ENCODE measurements around the gene ODC1.

Gene ODC1

DNA sequence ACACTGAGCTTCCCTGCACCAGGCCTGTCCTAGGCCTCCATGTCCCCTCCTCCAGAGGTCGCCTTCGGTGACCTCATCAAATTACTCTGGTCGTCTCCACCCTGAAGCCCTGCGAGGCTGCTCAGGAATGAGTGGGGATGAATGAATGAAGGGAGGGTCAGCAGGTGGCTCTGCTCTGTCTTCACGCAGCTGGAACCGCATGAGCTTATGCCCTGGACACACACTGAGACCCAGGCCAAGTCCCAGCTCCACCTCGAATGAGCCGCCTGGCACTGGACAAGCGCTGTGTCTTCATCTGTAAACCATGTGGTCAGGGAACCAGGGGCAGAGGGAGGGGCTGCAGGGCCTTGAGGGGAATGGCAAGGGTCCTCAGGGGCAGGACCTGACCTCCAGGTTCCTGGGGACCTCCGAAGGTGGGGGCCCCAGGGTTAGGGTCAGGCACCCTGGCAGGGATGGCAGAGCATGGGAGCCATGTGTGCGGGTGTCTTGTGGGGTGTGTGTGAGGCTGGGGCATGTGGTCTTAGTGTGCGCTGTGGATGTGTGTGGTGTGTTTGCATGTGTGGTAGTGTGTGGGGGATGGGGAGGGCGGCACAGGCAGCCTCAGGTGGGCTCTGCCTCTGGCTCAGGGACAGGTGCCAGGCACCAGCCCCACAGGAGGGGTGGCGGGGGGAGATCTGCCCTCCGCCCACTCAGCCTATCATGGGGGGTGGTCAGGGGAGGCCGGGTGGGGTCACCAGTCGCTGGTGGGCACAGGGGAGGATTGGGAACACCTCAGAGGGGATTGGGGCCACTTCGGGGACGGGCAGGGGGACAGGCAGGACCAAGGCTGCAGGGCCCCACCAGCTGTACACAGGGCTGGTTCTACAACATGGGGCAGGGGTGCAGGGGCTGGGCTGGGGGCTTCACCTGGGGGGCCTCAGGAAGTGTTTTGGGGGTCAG lies 13.9 kb downstream of the ODC1 start:
- DNase-seq = no peak

DNA sequence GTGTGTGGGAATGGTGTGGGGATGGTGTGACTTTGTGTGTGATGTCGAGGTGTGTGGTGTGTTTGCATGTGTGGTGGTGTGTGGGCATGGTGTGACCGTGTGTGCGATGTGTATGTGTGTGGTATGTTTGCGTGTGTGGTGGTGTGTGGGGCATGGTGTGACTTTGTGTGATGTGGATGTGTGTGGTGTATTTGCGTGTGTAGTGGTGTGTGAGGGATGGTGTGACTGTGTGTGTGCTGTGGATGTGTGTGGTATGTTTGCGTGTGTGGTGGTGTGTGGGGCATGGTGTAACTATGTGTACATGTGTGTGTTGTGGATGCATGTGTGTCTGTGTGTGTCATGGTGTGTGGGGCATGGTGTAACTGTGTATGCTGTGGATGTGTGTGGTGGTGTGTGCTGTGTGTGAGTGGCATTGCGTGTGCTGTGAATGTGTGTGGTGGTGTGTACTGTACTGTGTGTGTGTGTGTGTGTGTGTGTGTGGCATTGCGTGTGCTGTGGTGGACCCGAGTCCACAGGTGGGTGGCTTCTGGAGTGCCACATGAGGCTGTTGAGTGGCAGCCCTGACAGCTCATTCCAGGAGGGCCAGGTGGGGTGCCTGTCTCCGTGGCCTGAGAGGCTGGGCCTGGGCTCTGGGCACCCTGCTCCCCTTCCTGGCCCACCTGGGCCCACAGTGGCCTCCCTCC lies 14.7 kb downstream of the ODC1 start:
- DNase-seq = no peak

DNA sequence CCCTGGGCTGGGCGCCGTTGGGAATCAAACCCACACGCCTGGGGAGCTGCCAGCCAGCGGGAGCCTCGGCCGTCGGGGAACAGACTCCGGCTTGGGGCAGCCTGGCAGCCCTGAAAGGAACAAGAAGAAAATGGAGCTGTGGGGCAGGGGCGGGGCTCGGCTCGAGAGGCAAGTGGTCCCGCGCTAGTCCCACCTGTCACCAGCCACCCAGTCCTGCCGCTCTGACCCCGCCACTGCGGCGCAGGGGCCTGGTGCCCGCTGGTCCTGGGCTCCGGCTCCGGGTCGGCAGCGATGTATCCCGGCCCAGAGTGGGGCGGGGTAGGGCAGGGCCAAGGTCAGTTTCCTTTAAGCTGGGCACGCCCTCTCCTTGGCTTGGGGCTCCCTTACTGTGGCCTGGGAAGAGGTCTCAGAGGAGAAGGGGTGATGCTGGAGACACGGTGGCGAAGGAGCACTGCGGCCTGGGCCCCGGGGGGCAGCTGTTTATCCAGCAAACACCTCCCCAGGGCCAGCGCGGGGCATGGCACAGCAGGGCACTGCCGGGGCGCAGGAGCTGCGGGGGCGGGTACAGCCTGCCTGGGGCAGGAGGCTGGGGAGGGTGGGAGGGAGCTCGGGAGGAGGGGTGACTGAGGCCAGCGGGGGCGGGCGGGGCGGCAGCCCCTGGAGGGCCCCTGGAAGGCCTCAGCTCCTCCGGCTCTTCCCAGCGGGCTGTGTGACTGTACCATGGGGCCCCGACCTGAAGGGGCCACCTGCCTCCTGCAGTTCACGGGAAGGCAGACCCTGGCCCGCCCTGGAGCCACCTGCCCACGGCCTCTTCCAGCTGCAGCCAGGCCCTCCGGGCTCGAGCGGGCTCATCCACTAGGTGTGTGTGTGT lies 15.6 kb downstream of the ODC1 start:
- DNase-seq = no peak

DNA sequence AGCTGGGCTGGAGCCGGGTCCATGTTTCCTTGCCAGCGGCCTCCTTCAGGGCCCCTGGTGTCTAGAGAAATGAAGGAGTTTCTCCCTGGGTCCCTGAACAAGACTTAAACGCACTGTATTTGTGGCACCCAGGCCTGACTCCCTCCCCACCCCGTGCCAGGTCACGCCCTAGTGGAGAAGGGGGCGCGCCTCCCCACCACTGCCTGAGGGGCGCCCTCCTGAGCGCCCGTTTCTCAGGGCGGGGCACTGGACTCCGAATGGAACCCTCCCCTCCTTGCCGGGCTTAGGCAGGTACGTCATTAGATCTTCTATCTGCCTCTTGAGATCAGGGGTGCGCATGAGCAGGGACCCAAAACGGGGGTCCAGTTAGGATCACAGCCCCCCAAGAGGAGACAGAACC lies 16.3 kb downstream of the ODC1 start:
- no peak for DNase-seq

DNA sequence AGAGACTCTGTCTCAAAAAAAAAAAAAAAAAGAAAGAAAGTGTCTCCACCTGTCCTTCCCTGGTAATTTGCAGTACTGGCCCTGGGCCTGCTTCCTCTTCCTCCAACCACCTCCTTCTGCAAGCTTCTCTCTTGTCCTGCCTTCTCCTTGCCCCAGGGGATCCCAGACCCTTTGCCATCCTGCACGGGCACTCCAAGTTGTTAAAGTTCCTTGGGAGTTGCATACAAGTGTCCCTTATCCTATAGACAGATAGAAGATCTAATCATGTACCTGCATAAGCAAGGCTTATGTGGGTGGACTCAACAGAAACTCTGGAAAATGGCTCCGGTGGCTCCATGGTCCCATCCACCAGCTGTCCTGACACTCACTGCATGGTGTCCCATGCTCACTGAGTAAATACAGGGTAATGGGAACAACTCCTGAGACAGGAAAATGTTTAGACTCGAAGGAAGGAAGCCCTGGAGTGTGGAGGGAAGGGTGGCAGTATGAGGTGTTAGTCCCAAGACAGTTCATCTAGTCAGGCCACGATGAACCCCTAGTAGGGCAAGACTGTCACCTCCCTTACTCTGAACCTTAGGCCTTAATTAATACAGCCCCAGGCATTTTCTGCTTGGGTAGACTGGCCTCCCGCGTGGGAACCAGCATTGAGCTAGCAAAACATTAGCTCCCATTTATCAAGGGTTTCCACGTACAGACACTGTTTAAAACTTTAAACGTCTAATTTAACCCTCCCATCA lies 17.1 kb downstream of the ODC1 start:
- no peak for DNase-seq

DNA sequence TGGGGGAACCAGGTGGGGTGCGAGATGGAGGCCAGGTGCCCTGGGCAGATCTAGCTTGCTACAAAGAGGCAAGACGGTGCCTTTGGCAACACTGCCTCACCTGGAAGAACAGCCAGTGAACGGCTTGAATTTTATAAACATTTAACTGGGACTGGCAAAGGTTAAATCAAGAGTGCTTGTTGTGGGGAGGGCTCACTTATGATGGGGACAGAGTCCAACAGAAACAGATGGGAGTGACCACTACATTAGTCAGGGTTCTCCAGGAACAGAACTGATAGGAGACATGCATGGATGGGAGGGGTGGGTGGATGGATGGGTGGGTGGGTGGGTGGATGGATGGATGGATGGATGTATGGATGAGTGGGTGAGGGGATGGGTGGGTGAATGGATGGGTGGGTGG lies 19.2 kb downstream of the ODC1 start:
- no peak for DNase-seq

DNA sequence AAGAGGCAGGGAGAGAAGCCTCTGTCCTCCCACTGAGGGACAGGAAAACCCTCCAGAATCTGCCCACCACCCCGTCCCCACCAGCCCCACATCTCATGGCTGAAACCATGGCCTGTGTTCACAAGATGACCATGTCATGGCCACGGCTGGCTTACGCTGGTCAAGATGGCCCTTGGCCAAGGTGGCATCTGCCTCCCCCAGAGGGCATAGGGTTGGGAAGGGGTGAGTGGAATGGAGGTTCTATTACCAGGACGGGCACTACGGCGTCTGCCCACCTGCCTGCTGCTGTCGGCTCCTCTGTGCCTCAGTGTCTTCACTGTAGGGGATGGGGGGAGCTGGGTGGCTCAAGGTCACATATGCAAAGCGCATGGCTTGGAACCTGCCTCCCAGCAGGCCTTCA lies 19.8 kb downstream of the ODC1 start:
- no peak for DNase-seq

DNA sequence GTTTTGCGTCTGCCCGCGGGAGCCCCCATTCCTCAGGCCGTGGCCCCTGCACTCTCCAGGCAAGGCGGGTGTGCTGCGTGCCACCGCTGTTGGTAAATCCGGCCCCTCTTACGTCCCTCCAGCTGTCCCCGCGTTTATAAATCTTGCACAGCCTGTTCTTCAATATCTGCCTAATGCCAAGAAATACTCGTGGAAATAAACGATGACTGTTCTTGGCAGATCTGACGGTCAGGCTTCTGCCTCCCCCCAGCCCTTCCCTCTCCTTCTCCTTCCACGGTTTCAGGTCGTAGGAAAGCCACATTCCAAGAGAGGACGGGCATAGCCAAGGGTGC lies 20.5 kb downstream of the ODC1 start:
- DNase-seq = no peak

DNA sequence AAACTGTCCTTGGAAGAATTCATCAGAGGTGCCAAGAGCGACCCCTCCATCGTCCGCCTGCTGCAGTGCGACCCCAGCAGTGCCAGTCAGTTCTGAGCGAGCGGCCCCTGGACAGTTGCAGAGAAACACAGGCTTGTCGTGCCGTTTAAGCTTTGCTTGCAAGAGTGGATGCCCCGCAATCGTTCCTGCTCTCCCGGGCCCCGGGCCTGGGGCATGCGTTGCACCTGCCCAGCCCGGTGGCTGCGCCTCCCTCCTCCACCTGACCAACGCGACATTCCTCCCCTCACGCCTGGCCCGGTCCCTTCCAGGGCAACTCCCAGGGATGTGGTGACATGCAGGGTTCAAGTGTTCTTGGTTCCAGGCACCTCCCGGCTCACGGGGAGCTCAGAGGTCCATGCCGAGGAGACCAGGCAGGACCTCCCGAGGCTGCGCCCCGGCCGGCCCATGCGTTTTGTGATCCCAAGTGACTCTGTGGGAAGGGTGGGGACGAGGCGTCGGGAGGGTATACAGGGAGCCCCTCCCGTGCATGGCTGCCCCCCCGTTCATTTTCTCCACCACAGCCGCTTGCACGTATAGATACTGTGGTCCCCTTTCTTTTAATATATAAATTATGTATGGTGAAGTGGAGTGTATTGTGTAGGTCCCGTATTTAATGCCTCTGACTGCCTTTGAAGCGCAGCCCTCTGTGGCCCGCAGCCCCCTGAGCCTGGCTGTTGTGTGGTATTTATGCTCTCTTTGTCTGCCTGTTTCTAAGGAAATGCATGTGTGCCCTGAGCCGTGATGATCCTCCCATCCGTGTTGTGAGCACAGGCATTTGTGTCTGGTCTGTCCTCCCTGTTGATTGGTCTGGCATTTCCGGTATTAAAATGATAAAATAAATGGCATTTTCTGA lies 21.2 kb downstream of the ODC1 start:
- DNase-seq = no peak

DNA sequence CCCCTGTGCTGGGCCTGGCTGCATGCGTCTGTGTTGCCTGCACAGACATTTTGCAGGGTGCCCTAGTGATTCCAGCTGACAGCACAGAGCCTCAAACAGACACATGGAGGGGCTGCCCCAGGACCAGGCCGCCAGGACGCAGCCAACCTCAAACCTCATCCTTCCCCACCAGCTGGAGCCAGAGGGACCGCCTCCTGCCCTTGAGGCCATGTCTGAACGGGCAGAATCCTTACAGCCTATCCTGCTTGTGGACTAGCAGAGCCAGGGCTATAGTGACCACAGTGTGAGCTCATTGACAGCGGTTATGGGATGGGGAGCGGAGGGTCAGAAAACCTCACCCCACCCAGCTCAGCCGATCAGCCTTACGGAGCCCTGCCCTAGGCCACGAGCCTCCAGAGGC lies 22.4 kb downstream of the ODC1 start:
- no peak for DNase-seq

DNA sequence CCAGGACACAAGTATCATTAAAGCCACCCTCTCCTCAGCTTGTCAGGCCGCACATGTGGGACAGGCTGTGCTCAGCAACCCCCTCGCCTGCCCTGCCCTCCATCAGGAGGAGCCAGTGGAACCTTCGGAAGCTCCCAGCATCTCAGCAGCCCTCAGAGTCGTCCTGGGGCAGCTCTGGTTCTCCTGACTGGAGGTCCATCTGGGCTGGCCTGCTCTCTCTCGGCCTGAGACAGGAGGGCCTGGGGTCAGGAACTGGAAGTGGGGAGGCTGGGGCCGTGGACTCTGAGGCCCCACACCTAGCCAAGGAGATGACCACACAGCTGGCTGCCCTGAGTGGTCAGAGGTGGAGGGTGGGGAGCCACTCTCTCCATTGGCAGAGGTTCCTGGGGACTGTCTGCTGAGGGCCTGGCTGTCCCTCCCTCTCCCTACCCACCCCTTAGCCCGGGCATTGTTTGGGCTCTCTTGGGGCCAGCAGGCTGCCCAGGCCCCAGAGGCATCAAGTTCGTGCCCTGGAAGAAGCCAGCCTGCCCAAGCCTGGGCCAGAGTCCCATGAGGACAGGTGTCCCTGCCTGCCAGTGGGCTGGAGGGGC lies 23.1 kb downstream of the ODC1 start:
- no peak for DNase-seq

DNA sequence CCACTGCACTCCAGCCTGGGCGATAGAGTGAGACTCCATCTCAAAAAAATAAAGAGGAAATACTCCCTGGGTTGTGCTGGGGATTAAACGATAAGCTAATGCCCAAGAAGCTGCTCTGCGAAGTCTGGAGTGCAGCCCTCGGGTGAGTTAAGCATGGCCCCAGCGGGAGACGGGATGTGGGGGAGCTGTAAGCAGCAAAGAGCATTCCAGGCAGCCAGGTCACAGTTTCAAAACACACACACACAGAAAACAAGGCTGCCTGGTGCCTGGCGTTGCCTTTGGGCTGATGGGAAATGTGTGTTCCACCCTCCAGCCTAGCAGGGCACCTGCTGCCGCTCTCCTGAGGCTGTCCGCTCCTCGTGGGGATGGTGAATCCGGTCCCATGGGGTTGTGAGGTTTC lies 24.1 kb downstream of the ODC1 start:
- DNase-seq = peak; percentile 96

DNA sequence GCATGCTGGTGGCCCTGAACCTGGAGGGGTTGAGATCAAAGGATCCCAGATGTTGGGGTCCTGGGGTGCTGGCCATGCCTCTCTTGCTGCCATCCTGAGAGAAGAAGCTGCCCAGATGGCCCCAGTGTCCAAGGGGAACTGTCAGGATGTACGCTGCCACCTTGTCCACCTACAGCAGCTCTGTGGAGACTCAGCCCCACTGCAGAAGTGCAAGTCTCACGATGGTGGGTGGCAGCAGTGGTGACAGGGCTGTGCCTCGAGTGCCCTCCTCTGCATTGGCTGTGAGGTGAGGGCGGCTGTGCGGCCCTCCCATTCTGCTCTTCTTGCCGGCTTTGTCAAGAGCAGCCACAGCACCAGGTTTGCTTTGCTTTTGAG lies 24.7 kb downstream of the ODC1 start:
- DNase-seq = no peak

DNA sequence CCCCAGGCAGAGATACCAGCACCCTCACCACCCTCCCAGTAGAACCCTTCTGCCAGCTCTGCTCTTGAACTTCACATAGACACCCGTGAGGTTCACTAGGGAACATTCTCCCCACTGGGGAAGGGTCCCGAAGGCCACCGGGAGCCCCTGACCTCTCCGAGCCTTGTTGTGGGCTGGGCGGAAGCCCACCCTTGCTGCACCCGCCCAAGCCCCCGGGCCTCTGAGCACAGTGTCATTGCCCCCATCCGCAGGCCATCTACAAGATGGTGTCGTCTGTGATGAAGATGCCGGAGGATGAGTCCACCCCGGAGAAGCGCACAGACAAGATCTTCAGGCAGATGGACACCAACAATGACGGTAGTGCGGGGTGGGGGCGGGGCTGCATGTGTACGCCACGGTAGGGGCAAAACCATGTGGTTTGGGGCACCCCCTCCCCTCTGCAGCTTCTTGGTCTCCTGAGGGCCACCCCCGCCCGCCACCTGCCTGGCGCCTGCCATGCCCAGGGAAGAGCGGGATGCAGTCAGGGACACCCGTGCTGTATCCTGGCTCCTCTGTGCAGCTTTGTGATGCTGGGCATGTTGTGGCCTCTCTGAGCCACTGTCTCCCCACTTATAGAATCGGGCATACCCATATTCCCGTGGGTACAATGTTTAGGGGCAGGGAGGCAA lies 25.3 kb downstream of the ODC1 start:
- no peak for DNase-seq

DNA sequence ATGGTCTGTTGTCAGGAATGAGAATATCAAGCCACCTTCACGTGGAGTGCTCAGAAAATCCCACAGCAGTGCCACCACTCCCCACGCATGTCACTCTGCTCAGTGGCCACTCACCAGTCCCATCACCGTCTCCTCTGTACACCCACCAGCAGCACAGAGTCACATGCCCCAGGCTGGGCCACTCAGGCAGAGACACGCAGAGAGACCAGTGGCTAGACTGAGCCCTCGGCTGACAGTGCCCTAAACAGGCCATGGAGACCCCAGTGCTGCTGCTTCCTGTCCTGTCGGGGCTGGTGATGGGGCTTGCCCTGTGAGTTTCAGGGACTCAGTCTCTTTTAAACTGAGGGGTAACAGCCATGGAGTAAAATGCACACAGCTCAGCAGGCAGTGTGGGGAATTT lies 25.9 kb downstream of the ODC1 start:
- no peak for DNase-seq

DNA sequence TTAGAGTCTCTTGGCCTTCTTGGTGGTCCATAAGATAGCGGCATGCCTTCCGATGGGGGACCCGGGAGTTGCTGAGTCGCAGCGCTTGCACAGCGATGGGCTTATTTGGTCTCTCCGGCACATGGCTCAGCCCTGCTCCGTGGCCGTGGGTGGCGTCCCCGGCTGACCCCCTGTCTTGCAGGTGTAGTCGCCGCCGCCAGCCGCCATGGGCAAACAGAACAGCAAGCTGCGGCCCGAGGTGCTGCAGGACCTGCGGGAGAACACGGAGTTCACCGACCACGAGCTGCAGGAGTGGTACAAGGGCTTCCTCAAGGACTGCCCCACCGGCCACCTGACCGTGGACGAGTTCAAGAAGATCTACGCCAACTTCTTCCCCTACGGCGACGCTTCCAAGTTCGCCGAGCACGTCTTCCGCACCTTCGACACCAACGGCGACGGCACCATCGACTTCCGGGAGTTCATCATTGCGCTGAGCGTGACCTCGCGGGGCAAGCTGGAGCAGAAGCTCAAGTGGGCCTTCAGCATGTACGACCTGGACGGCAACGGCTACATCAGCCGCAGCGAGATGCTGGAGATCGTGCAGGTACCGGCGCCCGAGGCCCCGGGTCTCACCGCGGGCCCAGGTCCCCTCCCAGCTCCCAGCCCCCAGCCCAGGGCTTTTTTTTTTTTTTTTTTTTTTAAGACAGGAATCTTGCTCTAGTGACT lies 28.4 kb downstream of the ODC1 start:
- no peak for DNase-seq

DNA sequence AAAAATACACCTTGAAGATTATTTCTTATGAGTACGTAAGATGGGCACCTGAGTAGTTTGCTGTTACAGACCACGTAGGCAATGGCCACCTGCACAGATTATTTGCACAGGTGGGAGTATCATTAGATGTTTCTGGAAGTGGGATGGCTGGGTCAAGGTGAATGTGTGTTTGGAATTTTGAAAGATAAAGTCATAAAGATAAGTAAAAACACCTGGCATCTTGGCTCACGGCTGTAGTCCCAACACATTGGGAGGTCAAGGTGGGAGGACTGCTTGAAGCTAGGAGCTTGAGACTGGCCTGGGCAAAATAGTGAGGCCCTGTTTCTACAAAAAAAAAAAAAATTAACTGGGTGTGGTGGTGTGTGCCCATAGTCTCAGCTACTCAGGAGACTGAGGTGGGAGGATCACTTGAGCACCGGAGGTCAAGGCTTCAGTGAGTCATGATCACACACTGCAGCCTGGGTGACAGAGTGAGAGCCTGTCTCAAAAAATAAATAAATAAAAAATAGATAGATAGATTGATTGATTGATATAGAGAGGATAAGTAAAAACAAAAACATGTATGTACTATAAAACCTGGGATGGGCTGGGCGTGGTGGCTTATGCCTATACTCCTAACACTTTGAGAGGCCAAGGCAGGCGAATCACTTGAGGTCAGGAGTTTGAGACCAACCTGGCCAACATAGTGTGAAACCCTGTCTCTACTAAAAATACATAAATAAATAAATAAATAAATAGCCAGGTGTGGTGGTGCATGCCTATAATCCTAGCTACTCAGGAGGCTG lies 30.4 kb downstream of the ODC1 start:
- DNase-seq = no peak

DNA sequence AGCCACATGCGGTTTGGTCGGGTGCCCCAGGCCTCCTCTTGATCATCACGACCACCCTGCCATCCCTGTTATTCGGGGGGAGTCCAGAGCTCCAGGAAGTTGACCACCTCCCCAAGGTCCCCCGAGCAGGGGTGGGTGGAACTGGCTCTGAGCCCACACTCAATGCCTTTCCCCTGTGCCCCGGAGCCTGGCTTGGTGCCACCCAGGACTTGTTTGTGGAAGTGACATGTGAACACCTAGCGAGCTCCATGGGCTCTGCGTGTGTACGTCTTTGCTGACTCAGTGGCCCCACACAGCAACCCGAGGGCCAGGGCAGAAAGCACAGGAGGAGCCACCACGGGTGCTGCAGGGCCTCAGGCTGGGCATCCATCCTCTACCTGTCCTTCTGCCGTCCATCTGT lies 32.5 kb downstream of the ODC1 start:
- DNase-seq = no peak

DNA sequence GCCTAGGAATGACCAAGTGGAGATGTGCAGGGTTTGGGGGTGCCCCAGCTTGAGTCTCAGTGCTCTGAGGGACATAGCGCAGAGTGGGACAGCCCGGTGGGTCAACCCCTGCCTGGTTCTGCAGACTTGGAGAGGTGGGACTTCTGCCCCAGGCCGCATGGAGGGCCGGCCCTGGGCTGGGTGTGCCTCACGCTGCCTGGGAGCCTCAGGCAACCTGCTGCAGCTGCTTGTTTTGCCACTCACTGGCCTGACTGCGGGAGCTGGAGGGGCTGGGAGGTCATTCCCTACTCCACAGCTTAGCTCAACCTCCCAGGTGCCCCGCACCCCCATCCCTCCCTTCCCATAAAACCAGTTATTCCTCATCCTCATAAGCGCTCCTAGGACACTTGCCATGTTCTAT lies 33.1 kb downstream of the ODC1 start:
- DNase-seq = no peak
